Activated naive CD4-positive, alpha-beta T cell treated with anti-CD3 and anti-CD28 coated beads, Interleukin-2, amount 50 U/mL, for 16 hours (primary cell): Measurements from ENCODE around the gene OSM.
A peak's percentile ranks its signal among the peaks of the same experiment; 100 is the strongest.

Source experiments
- DNase-seq: peaks from one replicate; pipeline ENCODE4 v3.0.0-alpha.2; 2020

Gene OSM

GRCh38 chr22:30297276-30297990 is 30.8 kb upstream of the OSM start:
- no peak for DNase-seq

- no peak for DNase-seq
These were observed 30.2 kb upstream of the OSM start for GRCh38 chr22:30296833-30297232.

- DNase-seq = no peak
These were observed 29.7 kb upstream of the OSM start for GRCh38 chr22:30296324-30296723.

GRCh38 chr22:30295576-30295975 is 28.9 kb upstream of the OSM start:
- no peak for DNase-seq

GRCh38 chr22:30294830-30295229 is 28.2 kb upstream of the OSM start:
- no peak for DNase-seq

GRCh38 chr22:30294066-30294465 is 27.4 kb upstream of the OSM start:
- DNase-seq = no peak

- no peak for DNase-seq
These were observed 26.4 kb upstream of the OSM start for GRCh38 chr22:30293026-30293425.

GRCh38 chr22:30292069-30292970 is 25.7 kb upstream of the OSM start:
- no peak for DNase-seq

GRCh38 chr22:30291058-30291892 is 24.6 kb upstream of the OSM start:
- no peak for DNase-seq

- DNase-seq = no peak
These were observed 23.8 kb upstream of the OSM start for GRCh38 chr22:30290342-30291057.

GRCh38 chr22:30289980-30290313 is 23.3 kb upstream of the OSM start:
- no peak for DNase-seq

- peak; percentile 87 for DNase-seq
These were observed 22.7 kb upstream of the OSM start, which contains the start of gene CASTOR1 for GRCh38 chr22:30289141-30289979. CASTOR1 (minus strand) TSS chr22:30289505; CDS start chr22:30289497, 8 bp downstream.

- DNase-seq = no peak
These were observed 21.9 kb upstream of the OSM start for GRCh38 chr22:30288419-30289140.

GRCh38 chr22:30287648-30288418 is 21.2 kb upstream of the OSM start:
- peak; percentile 91 for DNase-seq

- peak; percentile 87 for DNase-seq
These were observed 20.4 kb upstream of the OSM start for GRCh38 chr22:30286813-30287647.

GRCh38 chr22:30286331-30286730 is 19.7 kb upstream of the OSM start:
- no peak for DNase-seq

- no peak for DNase-seq
These were observed 19.2 kb upstream of the OSM start for GRCh38 chr22:30285846-30286200.

- no peak for DNase-seq
These were observed 18.7 kb upstream of the OSM start for GRCh38 chr22:30285176-30285845.

- DNase-seq = no peak
These were observed 18.0 kb upstream of the OSM start for GRCh38 chr22:30284666-30285065.
